SJSA1 (cell line): ENCODE results near the gene ISYNA1. TPM values are rescaled to one million over a fixed set of nuclear protein-coding genes. Genes with fewer than 3 reads are reported as not detected.

Experiments used
- DNase-seq, 2 experiments: peaks; one replicate each; pipeline ENCODE4 v3.0.0-alpha.2; 2015 to 2020; ENCODE audit warnings: low spot score in 2 of 2, low read depth in 1 of 2
- H3K27ac ChIP-seq: fragments of 250-450 bp; sonication (Bioruptor Pico); 2 replicates; pipeline ENCODE4 v1.5.1; 2020; ENCODE audit warnings: mild to moderate bottlenecking, moderate library complexity
- H3K27me3 ChIP-seq: fragments of 250-450 bp; sonication (Bioruptor Pico); replicated peaks from 2 replicates; pipeline ENCODE4 v1.5.1; 2020; ENCODE audit warnings: mild to moderate bottlenecking, moderate library complexity
- H3K36me3 ChIP-seq: fragments of 250-450 bp; sonication (Bioruptor Pico); 2 replicates; pipeline ENCODE4 v1.5.1; 2020; ENCODE audit warnings: mild to moderate bottlenecking
- H3K4me1 ChIP-seq: fragments of 250-450 bp; sonication (Bioruptor Pico); replicated peaks from 2 replicates; pipeline ENCODE4 v1.6.1; 2021; ENCODE audit warnings: mild to moderate bottlenecking
- H3K4me3 ChIP-seq: fragments of 250-450 bp; sonication (Bioruptor Pico); 2 replicates; pipeline ENCODE4 v1.5.1; 2020; ENCODE audit warnings: mild to moderate bottlenecking
- H3K9me3 ChIP-seq: fragments of 250-450 bp; sonication (Bioruptor Pico); replicated peaks from 2 replicates; pipeline ENCODE4 v1.5.1; 2020; ENCODE audit warnings: mild to moderate bottlenecking
- total RNA-seq: library from RNA; depleted of rRNA; stranded (reverse); fragments of >200 nt; shearing (Covaris generic); gene quantifications from 2 replicates; pipeline ENCODE4 v1.2.3, GENCODE V29; 2014

Gene ISYNA1
- total RNA-seq, 1 experiment from 2014 or later: 2.0 TPM

DNA sequence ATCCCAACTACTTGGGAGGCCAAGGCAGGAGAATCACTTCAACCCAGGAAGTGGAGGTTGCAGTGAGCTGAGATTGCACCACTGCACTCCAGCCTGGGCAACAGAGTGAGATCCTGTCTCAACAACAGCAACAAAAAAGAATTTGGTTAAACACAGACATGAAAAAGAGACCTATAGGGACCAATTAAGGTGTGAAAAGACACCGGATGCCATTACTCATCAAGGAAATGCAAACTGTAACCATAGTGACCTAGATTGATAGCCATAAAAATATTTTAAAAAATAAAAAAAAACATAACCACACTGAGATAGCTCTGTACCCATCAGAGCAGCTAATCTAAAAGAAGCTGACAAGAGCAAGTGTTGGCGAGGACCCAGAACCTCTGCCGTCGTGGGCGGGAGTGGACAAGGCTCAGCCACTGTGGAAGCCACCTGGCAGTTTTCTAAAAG is 37.1 kb upstream of the ISYNA1 start:
- no peaks in the 10 kb centered on the region for H3K9me3 ChIP-seq
- no peak overlapping the region for H3K4me3 ChIP-seq
- DNase-seq: no peak
- no peaks in the 10 kb centered on the region for H3K27me3 ChIP-seq
- peaks cover 23% of the 10 kb centered on the region for H3K36me3 ChIP-seq
- peaks cover 23% of the 10 kb centered on the region for H3K4me1 ChIP-seq
- H3K27ac ChIP-seq: no peak overlapping the region

DNA sequence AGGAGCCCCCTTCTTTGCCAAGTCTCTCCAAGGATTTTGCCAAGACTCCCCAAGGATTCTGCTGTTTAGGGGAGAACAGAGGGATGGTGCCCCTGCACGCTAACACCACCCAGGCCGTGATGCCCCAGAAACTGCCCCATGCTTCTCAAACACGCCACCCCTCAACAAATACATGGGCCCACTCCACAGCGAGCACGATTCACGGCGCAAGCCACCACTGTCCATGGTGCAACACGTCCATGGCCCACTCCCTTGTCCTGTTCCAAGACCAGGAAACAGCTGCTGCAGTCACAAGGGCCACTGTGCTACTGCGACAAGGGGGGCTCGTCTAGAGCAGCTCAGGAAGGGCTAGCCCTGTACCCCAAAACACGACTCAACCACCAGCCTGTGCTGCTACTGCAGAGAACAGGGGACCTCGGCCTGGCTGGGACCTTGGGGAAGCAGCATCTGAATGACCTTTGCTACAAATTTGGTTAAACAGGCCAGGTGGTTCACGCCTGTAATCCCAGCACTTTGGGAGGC is 36.5 kb upstream of the ISYNA1 start:
- Histone ChIP-seq H3K36me3 (peaks cover 29% of the 10 kb centered on the region), H3K9me3 (no peaks in the 10 kb centered on the region), H3K27me3 (no peaks in the 10 kb centered on the region), H3K4me1 (peaks cover 17% of the 10 kb centered on the region), H3K27ac (no peak overlapping the region), H3K4me3 (no peak overlapping the region)
- DNase-seq: no peak

DNA sequence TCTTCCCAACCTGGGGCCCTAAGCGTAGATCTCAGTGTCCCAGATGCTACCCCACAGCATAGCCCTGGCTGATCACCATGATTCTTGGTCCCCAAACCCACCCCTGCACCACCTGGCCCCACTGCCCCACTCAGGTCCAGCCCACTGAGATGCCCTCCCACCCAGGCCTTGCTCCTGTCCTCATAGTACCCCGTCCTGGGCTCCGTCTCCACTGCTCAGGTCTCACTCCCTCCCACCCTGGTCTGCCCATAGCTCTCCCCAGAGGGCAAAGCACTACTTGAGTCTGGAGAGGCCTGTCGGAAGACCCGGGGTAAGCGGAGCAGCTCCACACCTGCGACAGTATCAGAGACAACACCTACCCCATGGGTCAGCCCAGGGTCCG is 35.8 kb upstream of the ISYNA1 start:
- Histone ChIP-seq H3K4me3 (no peak overlapping the region), H3K27me3 (no peaks in the 10 kb centered on the region), H3K9me3 (no peaks in the 10 kb centered on the region), H3K27ac (no peak overlapping the region), H3K36me3 (peaks cover 35% of the 10 kb centered on the region), H3K4me1 (peaks cover 10% of the 10 kb centered on the region)
- DNase-seq: no peak

GRCh38 chr19:18473003-18473705 is 35.2 kb upstream of the ISYNA1 start:
- DNase-seq: no peak
- H3K4me1 ChIP-seq: peaks cover 5% of the 10 kb centered on the region
- no peak overlapping the region for H3K27ac ChIP-seq
- H3K4me3 ChIP-seq: no peak overlapping the region
- no peaks in the 10 kb centered on the region for H3K27me3 ChIP-seq
- H3K36me3 ChIP-seq: peaks cover 33% of the 10 kb centered on the region
- H3K9me3 ChIP-seq: no peaks in the 10 kb centered on the region

GRCh38 chr19:18470787-18471186 is 32.9 kb upstream of the ISYNA1 start:
- no peak overlapping the region for H3K4me3 ChIP-seq
- peaks cover 9% of the 10 kb centered on the region for H3K4me1 ChIP-seq
- H3K27ac ChIP-seq: no peak overlapping the region
- H3K9me3 ChIP-seq: no peaks in the 10 kb centered on the region
- DNase-seq: no peak
- H3K27me3 ChIP-seq: no peaks in the 10 kb centered on the region
- H3K36me3 ChIP-seq: peaks cover 41% of the 10 kb centered on the region

GRCh38 chr19:18469069-18469846 is 31.3 kb upstream of the ISYNA1 start:
- peaks cover 9% of the 10 kb centered on the region for H3K4me1 ChIP-seq
- no peaks in the 10 kb centered on the region for H3K9me3 ChIP-seq
- DNase-seq: peak; percentile 46 to 65
- H3K27me3 ChIP-seq: no peaks in the 10 kb centered on the region
- no peak overlapping the region for H3K27ac ChIP-seq
- peaks cover 48% of the 10 kb centered on the region for H3K36me3 ChIP-seq
- no peak overlapping the region for H3K4me3 ChIP-seq

GRCh38 chr19:18468517-18468916 is 30.6 kb upstream of the ISYNA1 start:
- H3K9me3 ChIP-seq: no peaks in the 10 kb centered on the region
- no peaks in the 10 kb centered on the region for H3K27me3 ChIP-seq
- peaks cover 9% of the 10 kb centered on the region for H3K4me1 ChIP-seq
- no peak overlapping the region for H3K27ac ChIP-seq
- H3K36me3 ChIP-seq: peaks cover 48% of the 10 kb centered on the region
- DNase-seq: no peak
- H3K4me3 ChIP-seq: no peak overlapping the region

DNA sequence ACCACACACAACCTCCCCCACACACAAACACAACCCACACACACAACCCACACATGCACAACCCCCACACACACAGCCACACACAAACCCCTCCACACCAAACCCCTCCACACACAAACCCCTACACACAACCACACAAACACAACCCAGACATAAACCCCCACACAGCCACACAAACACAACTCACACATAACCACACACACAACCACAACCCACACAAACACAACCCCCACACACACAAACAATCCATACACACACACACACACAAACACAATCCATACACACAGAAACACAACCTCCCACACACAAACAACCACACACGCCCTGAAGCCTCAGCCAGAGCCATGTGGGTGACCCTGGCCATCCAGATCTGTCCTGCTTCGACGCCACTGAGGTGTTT is 30.0 kb upstream of the ISYNA1 start:
- Histone ChIP-seq H3K27ac (no peak overlapping the region), H3K36me3 (peaks cover 50% of the 10 kb centered on the region), H3K4me1 (peaks cover 6% of the 10 kb centered on the region), H3K9me3 (no peaks in the 10 kb centered on the region), H3K27me3 (no peaks in the 10 kb centered on the region), H3K4me3 (no peak overlapping the region)
- DNase-seq: no peak

DNA sequence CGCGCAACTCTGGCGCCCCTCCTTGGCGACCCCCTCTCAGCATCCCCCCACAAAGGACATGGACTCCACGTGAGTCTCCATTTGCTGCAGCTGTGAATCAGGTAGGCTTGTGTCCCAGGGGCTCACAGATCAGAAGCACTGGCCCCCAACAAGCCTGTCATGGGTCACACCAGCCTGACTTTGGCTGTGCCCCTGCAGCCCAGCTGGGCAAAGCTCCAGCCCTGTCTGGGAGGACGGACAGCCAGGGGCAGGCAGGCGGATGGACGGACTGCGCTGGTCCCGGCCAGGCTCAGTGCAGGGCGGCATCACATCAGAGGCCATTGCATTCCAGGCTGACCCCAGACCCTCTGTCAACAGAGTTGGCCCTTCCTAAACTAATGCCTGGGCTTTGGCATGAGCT is 28.4 kb upstream of the ISYNA1 start:
- H3K27ac ChIP-seq: no peak overlapping the region
- H3K36me3 ChIP-seq: peaks cover 56% of the 10 kb centered on the region
- no peaks in the 10 kb centered on the region for H3K27me3 ChIP-seq
- DNase-seq: no peak
- H3K4me1 ChIP-seq: peaks cover 12% of the 10 kb centered on the region
- H3K9me3 ChIP-seq: no peaks in the 10 kb centered on the region
- H3K4me3 ChIP-seq: no peak overlapping the region

GRCh38 chr19:18465964-18466339 is 28.0 kb upstream of the ISYNA1 start:
- Histone ChIP-seq H3K27ac (no peak overlapping the region), H3K9me3 (no peaks in the 10 kb centered on the region), H3K4me1 (peaks cover 12% of the 10 kb centered on the region), H3K36me3 (peaks cover 60% of the 10 kb centered on the region), H3K4me3 (no peak overlapping the region), H3K27me3 (no peaks in the 10 kb centered on the region)
- no peak for DNase-seq

DNA sequence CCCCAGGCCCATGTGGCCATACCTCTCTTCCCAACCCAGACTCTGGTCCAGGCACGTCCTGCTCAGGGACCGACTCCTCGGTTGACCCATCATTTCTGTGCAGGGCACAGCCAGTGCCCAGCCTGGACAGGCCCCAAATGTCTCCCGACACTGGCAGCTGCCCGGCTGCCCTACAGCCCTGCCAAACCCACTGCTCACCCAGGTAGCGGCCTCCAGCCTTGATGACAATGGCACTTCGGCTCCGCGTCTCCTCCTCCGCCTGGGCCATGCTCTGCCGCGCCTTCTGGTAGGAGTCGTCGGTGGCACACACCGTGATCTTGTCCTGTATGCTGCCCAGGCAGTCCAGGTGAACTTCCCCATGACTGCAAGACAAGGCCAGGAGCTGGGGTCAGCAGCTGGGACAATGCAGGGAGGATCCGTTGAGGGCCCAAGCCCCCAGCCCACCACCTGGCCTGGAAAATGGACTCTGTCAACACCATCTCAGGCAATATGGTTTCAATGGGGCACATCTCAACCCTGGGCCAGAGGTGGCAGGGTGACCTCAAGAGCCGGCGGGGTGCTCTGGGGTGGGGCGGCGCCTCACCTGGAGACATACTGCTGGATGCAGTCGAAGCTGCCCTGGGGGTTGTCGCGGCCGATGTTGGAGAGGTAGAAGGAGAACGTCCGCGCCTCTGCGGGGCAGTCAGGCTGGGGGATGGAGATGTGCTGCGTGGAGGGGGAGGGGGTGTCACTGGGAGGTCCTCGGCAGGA is 27.5 kb upstream of the ISYNA1 start:
- peaks cover 60% of the 10 kb centered on the region for H3K36me3 ChIP-seq
- DNase-seq: no peak
- no peaks in the 10 kb centered on the region for H3K27me3 ChIP-seq
- no peaks in the 10 kb centered on the region for H3K9me3 ChIP-seq
- H3K4me1 ChIP-seq: peaks cover 18% of the 10 kb centered on the region
- H3K27ac ChIP-seq: no peak overlapping the region
- H3K4me3 ChIP-seq: no peak overlapping the region

GRCh38 chr19:18464646-18465045 is 26.7 kb upstream of the ISYNA1 start:
- H3K27ac ChIP-seq: no peak overlapping the region
- no peak for DNase-seq
- H3K36me3 ChIP-seq: peaks cover 60% of the 10 kb centered on the region
- no peak overlapping the region for H3K4me3 ChIP-seq
- H3K27me3 ChIP-seq: no peaks in the 10 kb centered on the region
- H3K4me1 ChIP-seq: peaks cover 25% of the 10 kb centered on the region
- no peaks in the 10 kb centered on the region for H3K9me3 ChIP-seq

DNA sequence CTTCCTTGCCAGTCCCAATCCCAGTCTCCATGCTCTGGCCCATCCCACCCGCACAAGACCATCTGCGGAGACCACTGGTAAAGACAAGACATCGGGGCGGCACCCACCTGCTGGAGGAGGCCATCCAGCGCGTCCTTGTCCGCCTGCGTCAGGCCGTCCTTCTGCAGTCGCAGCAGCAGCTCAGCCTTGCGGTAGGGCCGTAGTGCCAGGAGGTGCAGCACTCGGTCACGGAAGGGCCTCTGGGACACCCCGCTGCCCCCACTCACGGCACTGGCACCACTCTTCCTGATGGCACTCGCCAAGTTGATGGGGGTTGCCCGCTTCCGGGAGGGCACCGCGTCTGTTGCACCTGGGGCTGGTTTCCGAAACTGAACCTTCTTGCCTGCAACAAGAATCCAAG is 23.5 kb upstream of the ISYNA1 start:
- Histone ChIP-seq H3K9me3 (no peaks in the 10 kb centered on the region), H3K27ac (no peak overlapping the region), H3K4me3 (no peak overlapping the region), H3K36me3 (peaks cover 72% of the 10 kb centered on the region), H3K27me3 (no peaks in the 10 kb centered on the region), H3K4me1 (peaks cover 23% of the 10 kb centered on the region)
- DNase-seq: no peak

GRCh38 chr19:18460900-18461299 is 23.0 kb upstream of the ISYNA1 start:
- no peak overlapping the region for H3K4me3 ChIP-seq
- H3K27ac ChIP-seq: no peak overlapping the region
- H3K36me3 ChIP-seq: peaks cover 74% of the 10 kb centered on the region
- DNase-seq: no peak
- H3K27me3 ChIP-seq: no peaks in the 10 kb centered on the region
- peaks cover 23% of the 10 kb centered on the region for H3K4me1 ChIP-seq
- H3K9me3 ChIP-seq: no peaks in the 10 kb centered on the region
